ENCODE results near the gene TOP3B. TPM values are rescaled to one million over a fixed set of nuclear protein-coding genes. Genes with fewer than 3 reads are reported as not detected.

Gene TOP3B
- total RNA-seq, 4 donors from 2014 or later: 8.2 to 15.7 (median 14.2) TPM

DNA sequence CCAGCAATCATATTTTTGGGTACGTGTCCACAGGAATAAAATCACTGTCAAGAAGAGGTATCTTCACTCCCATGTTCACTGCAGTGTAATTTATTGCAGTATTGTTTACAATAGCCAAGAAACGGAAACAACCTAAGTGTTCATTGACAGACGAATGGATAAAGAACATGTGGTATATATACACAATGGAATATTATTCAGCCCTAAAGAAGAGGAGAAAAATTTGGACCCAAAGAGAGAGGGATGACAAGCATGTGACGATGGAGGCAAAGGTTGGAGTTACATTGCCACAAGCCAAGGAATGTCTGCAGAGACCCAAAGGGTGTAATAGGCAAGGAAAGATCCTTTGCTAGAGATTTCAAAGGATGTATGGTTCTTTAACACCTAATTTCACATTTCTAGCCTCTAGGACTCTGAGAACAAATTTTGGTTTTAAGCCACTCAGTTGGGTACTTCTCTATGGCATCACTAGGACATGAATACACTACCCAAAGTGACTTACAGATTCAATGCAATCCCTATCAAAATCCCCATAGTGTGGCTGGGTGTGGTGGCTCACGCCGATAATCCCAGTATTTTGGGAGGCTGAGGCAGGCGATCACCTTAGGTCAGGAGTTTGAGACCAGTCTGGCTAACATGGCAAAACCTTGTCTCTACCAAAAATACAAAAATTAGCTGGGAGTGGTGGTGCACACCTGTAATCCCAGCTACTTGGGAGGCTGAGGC, 31.1 kb upstream of the TOP3B start:
- in situ Hi-C loops (cut with MboI; ENCODE audit: low sequenced_read_pairs in 4 of 4) (no loop called here), intact Hi-C loops (cut with DNase I; ENCODE audit: low total_unique reads) (no loop called here)
- DNase-seq (no peak), ATAC-seq (no peak)
- peaks cover 0 to 6% (median 0%) of the 10 kb centered on the region in 3 donors for H3K27me3 ChIP-seq
- H3K27ac ChIP-seq: no peak overlapping the region
- H3K9me3 ChIP-seq: no peaks in the 10 kb centered on the region
- TF ChIP-seq, protein P1, sequence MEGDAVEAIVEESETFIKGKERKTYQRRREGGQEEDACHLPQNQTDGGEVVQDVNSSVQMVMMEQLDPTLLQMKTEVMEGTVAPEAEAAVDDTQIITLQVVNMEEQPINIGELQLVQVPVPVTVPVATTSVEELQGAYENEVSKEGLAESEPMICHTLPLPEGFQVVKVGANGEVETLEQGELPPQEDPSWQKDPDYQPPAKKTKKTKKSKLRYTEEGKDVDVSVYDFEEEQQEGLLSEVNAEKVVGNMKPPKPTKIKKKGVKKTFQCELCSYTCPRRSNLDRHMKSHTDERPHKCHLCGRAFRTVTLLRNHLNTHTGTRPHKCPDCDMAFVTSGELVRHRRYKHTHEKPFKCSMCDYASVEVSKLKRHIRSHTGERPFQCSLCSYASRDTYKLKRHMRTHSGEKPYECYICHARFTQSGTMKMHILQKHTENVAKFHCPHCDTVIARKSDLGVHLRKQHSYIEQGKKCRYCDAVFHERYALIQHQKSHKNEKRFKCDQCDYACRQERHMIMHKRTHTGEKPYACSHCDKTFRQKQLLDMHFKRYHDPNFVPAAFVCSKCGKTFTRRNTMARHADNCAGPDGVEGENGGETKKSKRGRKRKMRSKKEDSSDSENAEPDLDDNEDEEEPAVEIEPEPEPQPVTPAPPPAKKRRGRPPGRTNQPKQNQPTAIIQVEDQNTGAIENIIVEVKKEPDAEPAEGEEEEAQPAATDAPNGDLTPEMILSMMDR (IDR thresholded peaks at IDR 0.05 in 4 of 5, conservative IDR thresholded peaks at IDR 0.05 in 1 of 5): no peak
- no peak for TF ChIP-seq POLR2A (IDR thresholded peaks at IDR 0.05)
- H3K4me1 ChIP-seq: no peaks in the 10 kb centered on the region
- no peaks in the 10 kb centered on the region for H3K36me3 ChIP-seq
- H3K4me3 ChIP-seq: no peak overlapping the region

- no peak for TF ChIP-seq POLR2A (IDR thresholded peaks at IDR 0.05)
- TF ChIP-seq, protein P1 (IDR thresholded peaks at IDR 0.05 in 4 of 5, conservative IDR thresholded peaks at IDR 0.05 in 1 of 5): no peak
- Histone ChIP-seq H3K27me3 (peaks cover 0 to 6% (median 0%) of the 10 kb centered on the region in 3 donors), H3K36me3 (no peaks in the 10 kb centered on the region), H3K9me3 (no peaks in the 10 kb centered on the region), H3K27ac (no peak overlapping the region), H3K4me1 (no peaks in the 10 kb centered on the region), H3K4me3 (no peak overlapping the region)
- DNase-seq (no peak), ATAC-seq (no peak)
- in situ Hi-C loops (cut with MboI; ENCODE audit: low sequenced_read_pairs in 4 of 4) (no loop called here), intact Hi-C loops (cut with DNase I; ENCODE audit: low total_unique reads) (no loop called here)
Observed at GRCh38 chr22:22011964-22012363, 29.4 kb upstream of the TOP3B start.

- Histone ChIP-seq H3K4me1 (no peaks in the 10 kb centered on the region), H3K9me3 (no peaks in the 10 kb centered on the region), H3K4me3 (no peak overlapping the region), H3K27me3 (peaks cover 0 to 6% (median 0%) of the 10 kb centered on the region in 3 donors), H3K36me3 (no peaks in the 10 kb centered on the region), H3K27ac (no peak overlapping the region)
- ATAC-seq: no peak
- intact Hi-C loops (cut with DNase I; ENCODE audit: low total_unique reads) (no loop called here), in situ Hi-C loops (cut with MboI; ENCODE audit: low sequenced_read_pairs in 4 of 4) (no loop called here)
- DNase-seq: no peak
- TF ChIP-seq POLR2A (IDR thresholded peaks at IDR 0.05): no peak
- TF ChIP-seq, protein P1 (IDR thresholded peaks at IDR 0.05 in 4 of 5, conservative IDR thresholded peaks at IDR 0.05 in 1 of 5): no peak
Observed at GRCh38 chr22:22010358-22010757, 27.8 kb upstream of the TOP3B start.

GRCh38 chr22:22009661-22010060, 27.1 kb upstream of the TOP3B start:
- in situ Hi-C loops (cut with MboI; ENCODE audit: low sequenced_read_pairs in 4 of 4) (no loop called here), intact Hi-C loops (cut with DNase I; ENCODE audit: low total_unique reads) (no loop called here)
- H3K4me1 ChIP-seq: no peaks in the 10 kb centered on the region
- DNase-seq: no peak
- no peaks in the 10 kb centered on the region for H3K9me3 ChIP-seq
- TF ChIP-seq, protein P1 (IDR thresholded peaks at IDR 0.05 in 4 of 5, conservative IDR thresholded peaks at IDR 0.05 in 1 of 5): no peak
- TF ChIP-seq POLR2A (IDR thresholded peaks at IDR 0.05): no peak
- no peak overlapping the region for H3K4me3 ChIP-seq
- peaks cover 0 to 6% (median 0%) of the 10 kb centered on the region in 3 donors for H3K27me3 ChIP-seq
- no peak overlapping the region for H3K27ac ChIP-seq
- H3K36me3 ChIP-seq: no peaks in the 10 kb centered on the region
- no peak for ATAC-seq

All from gastrocnemius medialis (tissue), 4 donors.